Skin of body (tissue), 2 donors: ENCODE measurements around the gene KCNK3. TPM values are rescaled to one million over a fixed set of nuclear protein-coding genes. Genes with fewer than 3 reads are reported as not detected.
"Not testable (repeated sequence)": the region's sequence is repeated elsewhere in the genome, so short reads cannot be mapped to it uniquely, and the experiment has no call there.

Source experiments
- DNase-seq: peaks from one replicate; lab custom pipeline; 2025; lab: John Stamatoyannopoulos, UW
- total RNA-seq: library from RNA; depleted of rRNA; stranded (reverse); fragments of >200 nt; gene quantifications from one replicate; pipeline ENCODE4 v1.2.3, GENCODE V29; 2014

KCNK3 gene
- total RNA-seq, 1 donor from 2014 or later: 0.49 TPM

DNA sequence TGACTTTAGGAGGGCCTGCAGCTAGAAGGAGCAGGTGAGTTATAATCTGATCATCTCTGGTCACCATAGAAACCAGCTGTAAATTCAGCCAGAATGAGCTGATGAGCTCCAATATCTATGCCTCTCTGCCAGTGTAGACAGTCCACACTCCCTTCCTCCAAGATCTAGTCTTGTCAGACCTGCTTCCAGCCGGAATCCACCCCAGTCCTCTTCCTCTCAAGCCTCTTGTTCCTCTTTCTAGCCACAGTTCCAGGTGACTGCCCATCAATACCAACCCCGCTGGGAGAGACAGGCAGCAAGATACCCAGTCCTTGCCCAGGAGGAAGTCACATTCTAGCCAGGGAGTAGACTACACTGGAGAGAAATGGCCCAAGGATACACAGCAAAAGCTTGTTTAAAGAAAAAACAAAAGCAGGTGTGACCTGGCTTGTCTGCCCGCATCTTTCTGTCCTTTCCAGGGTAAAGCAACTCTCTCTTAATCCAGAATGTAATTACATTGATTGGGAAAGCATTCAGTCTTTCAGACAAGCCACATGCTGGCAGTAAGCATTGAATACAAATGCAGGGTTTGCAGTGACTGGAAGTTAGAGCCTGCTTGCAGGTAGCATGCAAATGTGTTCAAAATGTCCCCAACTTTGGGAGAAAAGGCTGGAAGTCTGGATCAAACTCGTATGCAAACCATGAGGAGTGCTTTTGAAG lies 62.6 kb downstream of the KCNK3 start:
- no peak for DNase-seq

DNA sequence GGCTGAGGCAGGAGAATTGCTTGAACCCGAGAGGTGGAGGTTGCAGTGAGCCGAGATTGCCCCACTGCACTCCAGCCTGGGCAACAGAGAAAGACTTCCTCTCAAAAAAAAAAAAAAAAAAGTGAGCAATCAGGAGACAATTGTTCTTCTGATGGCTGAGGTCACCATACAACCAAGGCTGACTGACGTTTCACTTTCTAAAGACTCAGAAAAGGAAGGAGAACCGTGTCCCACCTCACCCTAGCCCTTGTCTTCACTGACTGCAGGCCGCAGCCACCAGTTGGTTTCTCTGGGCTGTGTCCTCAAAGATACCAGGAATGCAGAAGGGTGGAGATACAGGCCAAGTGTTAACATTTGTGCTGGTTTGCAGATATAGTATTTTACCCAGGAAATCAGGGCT lies 63.8 kb downstream of the KCNK3 start:
- no peak for DNase-seq

DNA sequence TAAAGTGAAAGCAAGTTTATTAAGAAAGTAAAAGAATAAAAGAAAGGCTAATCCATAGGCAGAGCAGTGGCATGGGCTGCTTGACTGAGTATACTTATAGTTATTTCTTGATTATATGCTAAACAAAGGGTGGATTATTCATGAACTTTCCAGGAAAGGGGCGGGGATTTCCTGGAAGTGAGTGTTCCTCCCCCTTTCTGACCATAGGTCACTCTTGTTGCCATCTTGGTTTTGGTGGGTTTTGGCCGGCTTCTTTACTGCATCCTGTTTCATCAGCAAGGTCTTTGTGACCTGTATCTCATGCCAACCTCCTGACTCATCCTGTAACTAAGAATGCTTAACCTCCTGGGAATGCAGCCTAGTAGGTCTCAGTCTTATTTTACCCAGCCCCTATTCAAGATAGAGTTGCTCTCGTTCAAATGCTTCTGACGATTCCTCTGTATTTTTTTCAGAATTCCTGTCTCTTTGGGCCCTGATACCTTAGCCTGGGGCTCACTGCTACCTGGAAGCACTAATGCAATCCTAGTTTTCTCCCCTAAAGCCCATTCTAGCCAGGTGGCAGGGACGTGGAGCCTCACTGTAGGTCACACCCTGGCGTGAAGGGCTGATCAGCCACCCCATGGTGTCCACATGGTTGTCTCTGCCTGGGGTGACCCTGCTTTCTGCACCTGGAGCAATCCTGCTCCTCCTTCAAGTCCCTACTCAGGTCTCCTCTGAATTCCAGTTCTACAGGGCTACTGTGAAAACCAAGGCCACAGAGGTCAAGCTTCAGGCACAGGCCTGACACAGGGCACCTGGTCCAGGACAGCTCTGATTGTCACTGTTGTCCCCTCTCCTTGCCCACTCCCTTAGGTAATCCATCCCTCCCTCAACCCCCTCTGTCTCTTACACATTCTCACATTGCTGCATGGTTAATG lies 65.6 kb downstream of the KCNK3 start:
- DNase-seq: no peak

DNA sequence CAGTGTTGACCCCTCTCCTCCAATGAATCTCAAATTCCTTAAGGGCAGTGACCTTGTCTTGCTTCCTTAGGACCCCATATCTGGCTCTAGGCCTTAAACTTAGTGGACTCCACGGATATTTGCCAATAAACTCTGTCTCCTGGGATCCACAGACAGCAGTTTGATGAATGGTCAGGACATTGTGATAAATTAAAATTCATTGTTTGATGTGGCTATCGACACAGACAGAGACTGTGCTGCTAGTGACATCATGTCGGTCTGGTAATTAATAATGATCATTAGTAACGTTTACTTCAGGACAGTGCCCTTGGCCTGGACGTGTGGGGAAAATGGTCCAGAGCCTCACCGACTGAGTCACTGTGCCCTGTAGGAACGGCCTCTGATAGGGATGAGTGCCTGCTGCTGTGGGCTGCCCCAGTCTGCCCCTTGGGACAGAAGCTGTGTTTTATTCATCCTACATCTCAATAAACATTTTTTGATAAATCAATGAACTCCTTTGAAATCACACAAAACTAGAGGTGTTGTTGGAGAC lies 66.3 kb downstream of the KCNK3 start:
- DNase-seq: no peak

DNA sequence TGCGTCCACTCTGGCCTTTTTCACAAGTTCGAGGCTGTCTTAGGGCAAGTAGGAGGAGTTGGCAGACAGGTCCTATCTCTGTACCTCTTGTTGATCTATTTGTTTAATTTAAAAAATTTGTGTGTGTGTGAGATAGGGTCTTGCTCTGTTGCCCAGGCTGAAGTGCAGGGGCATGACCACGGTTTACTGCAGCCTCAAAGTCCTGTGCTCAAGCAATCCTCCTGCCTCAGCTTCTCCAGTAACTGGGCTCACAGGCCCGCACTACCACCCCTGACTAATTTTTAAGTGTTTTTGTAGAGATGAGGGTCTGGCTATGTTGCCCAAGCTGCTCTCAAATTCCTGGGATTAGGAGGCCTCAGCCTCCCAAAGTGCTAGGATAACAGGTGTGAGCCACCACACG lies 67.3 kb downstream of the KCNK3 start:
- no peak for DNase-seq

DNA sequence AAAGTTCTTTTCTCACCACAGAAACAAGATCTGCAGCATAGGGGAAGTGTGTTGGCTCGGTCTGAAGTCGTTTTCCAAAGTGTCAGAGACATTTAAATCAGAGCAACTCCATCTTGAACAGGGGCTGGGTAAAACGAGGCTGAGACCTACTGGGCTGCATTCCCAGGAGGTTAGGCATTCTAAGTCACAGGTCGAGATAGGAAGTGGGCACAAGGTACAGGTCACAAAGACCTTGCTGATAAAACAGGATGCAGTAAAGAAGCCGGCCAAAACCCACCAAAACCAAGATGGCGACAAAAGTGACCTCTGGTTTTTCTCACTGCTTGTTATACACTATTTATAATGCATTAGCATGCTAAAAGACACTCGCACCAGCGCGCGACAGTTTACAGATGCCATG lies 68.5 kb downstream of the KCNK3 start:
- not testable (repeated sequence) for DNase-seq

DNA sequence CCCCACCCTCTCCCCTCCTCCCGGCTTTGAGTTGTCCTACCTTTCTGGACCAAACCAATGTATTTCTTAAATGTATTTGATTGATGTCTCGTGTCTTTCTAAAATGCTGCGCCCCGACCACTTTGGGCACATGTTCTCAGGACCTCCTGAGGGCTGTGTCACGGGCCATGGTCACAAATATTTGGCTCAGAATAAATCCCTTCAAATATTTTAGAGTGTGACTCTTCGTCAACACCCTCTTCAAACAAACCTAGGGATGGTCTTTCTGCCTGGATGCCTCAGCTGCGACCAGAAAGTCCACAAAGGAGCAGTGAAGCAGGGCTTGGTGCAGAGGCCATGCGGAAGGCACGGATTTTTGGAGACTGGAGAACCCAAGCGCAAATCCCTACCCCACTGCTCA lies 70.5 kb downstream of the KCNK3 start:
- no peak for DNase-seq

DNA sequence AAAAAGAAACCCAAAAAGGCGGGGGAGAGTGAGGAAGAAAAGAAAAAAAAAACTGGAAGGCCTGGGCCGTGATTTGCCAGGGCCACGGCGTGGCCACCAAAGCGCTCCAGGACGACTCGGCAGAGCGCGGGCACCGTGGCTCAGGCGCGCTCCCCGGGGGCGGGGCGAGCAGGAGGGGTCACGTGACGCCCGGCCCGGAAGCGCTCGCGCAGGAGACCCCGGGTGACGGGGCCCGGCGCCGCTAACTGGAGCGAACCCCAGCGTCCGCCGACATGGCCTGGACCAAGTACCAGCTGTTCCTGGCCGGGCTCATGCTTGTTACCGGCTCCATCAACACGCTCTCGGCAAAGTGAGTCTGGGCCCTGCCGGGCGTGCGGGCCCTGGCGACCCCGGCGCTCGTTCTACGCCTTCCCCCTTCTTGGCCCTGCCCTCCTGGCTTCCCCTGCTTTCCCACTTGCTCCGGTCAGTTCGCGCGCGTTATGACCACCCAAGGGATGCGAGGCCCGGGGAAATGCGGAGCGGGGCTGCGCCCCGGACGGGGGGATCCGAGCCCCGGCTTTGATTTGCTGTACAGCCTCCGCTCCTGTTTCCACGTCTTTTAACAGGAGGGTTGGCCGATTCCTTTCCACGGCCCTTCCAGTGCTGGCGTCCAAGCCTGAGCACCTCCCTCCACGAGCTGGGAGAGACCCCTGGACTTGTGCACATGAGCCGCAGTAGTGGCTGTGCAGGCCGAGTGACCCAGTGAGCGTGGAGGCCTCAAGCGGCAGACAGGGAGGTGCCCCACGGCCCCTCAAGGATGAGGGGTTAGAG lies 71.8 kb downstream of the KCNK3 start, which contains the start of gene SLC35F6:
TSS of gene SLC35F6 (plus strand) at position 207 of the 810 bp plus-strand sequence. CDS start at position 273, 66 bp downstream.
- DNase-seq: peak; percentile 55

DNA sequence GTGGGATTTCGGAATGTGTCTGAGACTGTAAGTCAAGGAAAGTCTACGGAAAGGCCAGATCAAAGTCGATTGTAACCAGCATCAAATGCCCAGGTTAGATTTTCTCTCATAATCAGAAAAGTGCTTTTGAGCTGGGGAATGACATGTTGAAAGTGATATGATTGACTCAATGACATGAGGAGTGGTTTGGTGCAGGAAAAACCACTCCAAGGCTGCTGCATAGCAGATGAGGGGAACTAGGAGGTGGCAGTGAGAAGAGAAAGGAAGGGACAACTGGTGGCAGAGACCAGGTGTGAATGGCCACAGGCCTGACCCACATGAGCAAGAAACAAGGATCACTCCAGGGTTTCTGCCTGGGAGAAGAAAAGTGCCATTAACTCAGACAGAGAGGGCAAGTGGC lies 72.4 kb downstream of the KCNK3 start:
- no peak for DNase-seq

DNA sequence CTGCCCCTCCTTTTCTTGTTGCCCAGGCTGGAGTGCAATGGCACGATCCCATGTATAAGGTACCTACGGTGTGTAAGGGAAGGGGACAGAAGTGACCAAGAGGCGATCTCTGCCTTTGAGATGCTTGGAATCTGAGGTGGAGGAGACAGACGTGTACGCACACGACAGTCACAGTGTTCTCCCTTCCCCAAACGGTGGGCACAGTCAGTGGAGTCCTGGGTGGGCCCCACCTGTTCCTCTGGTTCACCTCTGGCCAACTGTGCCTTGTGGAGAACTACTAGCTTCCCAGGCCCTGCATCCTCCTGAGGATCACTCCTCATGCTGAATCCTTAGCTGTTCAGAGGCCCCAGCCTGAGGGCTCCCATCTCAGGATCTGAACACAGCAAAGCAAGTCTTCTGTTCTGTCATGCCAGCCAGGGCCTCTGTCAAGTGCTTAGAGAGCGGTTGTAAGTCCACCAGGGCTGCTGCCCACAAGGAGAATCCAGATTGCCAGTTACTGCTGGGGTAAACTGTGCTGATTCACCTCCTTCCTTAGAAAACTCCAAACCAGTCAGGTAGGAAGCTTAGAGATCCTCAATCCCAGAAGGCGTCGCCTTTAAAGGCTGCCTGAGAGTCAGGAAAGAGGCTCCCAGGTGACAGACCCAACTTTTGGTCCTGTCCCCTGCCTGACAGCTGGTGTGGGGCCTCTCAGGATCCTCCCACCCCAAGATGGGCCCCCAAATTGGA lies 73.1 kb downstream of the KCNK3 start:
- no peak for DNase-seq

DNA sequence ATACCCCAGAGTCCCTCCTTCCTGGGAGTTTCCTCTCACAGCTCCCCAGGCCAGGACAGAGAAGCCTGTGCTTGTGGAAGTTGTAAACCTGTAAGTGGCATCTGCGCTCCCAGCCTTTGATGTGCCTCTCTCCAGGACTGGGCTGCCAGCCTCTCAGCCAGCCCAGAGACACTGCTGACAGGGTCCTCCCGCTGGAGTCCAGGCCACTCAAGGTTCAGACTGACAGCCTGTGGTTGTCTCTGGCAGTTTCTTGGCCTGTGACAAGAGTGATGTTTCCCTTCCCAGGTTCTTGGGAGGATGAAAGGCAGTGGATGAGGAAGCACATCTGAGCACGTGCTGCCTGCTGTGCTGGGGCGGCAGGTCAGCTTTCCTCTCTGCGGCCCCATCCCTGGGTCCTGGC lies 74.6 kb downstream of the KCNK3 start:
- no peak for DNase-seq

DNA sequence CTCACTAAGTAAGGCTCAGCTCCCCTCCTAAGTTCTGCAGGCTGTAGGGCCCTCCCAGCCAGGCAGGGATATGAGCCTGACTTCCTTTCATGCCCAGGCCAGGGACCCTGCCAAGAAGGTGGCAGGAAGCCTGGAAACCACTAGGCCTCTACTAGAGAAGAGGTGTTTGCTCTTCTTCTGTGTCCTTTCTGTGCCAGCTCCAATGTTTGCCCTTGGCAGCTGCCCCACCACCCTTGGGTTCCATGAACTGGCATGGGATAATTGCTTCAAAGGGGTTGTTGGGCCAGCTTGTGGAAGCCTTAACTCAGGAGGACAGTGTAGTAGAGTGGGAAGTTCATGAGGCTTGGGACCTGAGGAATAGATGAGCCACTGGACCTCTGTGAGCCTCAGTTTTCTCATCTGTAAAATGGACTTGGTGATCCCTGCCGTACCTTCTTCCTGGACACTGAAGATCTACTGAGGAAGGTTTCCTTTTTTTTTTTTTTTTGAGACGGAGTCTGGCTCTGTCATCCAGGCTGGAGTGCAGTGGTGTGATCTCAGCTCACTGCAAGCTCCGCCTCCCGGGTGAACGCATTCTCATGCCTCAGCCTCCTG lies 75.5 kb downstream of the KCNK3 start:
- no peak for DNase-seq

DNA sequence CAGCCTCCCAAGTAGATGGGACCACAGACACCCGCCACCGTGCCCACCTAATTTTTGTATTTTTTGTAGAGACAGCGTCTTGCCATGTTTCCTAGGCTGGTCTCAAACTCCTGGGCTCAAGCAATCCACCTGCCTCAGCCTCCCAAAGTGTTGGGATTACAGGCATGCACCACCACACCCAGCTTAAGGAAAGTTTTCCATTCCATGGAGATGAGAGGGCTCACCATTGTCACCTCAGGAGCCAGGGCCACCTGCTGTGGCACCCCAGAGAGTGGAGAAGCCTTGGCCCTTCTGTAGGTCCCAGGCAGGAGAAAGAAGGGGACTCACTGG lies 76.2 kb downstream of the KCNK3 start:
- DNase-seq: no peak

DNA sequence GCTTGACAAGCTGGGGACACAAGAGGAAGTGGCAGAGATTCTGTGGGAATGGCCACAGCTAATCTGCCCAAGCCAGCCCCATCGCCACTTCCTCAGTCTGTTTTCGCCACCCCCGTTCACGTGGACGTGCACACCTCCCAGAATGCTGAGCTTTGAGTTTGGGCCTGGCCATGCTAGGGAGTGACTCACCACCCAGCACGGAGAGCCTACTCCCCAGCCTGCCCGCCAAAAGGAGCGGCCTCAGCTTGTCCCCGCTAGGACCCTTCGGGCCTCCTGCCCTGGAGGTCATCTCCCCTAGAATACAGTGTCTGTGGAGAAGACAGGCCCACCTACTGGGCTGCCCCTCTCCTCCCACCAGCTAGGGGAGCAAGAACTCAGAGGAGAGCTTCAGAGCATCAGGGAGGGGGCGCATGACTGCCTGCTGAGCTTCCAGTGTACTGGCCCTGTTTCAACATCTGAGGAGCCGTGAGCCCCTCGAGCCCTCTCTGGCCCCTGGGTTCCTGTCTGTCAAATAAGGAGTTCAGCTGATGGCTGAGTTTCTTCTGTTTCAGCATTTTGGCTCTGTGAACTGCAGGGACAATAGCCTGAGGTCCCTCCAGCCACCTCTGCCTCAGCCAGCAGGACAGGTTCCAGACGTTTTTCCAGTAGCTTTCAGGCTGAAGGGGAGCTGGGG lies 76.7 kb downstream of the KCNK3 start:
- DNase-seq: peak; percentile 6

DNA sequence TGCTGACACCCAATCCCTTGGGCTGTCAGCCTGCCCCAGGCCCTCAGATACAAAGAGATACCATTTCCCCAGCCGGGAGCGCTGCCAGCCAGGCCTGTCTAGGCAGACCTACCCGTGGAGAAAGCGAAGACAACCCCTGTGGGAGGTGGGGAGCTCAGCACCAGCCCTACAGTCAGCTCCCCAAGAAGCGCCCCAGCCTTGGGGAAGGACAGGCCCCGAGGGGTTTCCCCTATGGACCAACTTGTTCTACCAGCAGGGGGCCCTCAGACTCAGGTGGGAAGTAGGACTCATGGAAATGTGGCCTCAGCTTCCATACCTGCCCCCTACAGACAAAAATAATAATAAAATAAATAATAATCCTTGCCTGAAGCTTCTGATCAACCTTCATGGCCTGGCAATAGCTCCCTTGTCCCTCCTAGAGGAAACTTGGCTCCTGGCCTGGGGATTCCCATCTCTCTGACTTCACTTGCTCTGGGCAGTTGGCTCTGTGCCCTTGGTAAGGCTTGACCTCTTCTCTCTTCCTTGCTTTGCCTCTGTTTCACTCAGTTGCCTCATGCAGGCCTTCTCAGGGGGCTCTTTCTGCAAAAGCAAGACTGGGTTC lies 78.6 kb downstream of the KCNK3 start:
- no peak for DNase-seq

DNA sequence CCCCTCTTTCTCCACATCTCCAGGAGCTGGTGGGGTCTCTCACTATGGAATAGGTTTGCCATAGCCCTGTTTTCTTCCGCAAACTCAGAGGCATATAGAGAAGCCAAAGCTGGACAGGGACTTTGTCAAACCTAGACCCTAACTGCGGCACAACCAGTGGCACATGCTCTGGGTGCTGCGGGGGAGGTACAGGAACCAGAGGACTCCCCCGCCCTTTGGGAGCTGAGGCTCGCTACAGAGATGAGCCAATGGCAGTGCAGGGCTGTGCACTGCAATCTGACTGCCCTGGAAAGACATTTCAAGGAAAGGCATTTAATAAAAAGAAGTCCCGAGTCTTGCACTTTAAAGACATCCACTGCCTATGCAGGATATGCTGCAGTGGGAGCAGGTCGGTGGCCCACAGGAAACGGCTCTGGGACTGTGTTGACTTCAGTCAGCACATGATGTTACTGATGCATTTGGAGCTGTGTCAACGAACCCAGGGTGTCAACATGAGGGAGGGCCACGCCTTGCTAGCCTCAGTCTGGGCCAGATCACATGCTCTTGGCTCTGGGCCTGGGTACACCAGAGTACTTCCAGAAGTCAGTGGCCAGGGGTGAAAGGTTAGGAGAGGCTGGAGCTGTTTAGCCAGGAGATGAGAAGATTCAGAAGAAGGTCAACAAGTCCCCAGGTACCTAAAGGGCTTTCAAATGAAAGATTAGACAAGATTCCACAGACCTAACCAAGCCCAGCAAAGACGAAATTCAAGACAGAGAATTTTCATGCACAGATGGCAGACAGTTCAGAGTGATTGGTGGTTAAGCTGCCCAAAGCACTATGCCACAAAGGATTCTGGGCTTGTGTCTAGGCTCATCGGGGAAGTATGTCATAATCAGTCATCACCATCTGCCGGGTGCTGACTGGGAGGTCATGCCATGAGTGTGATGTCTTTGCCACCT lies 79.8 kb downstream of the KCNK3 start:
- no peak for DNase-seq

DNA sequence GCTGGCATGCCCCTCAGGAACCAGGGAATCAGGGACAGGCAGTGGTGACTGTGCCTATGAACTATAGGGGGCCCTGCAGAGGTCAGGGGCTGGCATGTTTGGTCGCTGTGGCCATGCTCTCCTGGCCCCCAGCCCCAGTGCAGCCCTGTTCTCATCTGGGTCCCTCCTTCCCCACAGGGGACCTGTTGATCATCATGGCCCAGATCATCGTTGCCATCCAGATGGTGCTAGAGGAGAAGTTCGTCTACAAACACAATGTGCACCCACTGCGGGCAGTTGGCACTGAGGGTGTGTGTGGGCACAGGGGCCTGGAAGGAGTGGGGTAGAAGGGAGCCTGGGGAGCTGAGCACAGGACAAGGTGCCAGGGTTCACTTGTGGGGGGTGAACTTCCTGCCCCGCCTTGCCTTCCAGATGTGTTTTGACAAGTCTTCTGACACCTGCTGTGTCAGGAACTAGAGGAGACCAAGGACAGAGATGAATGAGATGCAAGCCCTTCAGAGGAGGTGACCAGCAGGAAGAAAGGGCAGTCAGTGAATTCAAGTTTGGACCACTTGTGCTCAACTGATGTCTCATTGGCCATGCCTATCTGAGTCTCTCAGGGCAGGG lies 83.8 kb downstream of the KCNK3 start:
- no peak for DNase-seq

DNA sequence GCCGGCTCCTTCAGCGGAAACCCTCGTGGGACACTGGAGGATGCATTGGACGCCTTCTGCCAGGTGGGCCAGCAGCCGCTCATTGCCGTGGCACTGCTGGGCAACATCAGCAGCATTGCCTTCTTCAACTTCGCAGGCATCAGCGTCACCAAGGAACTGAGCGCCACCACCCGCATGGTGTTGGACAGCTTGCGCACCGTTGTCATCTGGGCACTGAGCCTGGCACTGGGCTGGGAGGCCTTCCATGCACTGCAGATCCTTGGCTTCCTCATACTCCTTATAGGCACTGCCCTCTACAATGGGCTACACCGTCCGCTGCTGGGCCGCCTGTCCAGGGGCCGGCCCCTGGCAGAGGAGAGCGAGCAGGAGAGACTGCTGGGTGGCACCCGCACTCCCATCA lies 85.6 kb downstream of the KCNK3 start:
- DNase-seq: no peak
